ENCODE results near the gene FAM184A.

GRCh38 chr6:119096721-119097565 is 18.5 kb upstream of the FAM184A start:
- TF ChIP-seq POLR2AphosphoS5 (IDR thresholded peaks at IDR 0.05) (peak; percentile 14 to 73), CTCF (IDR thresholded peaks at IDR 0.05) (no peak)

Data from esophagus muscularis mucosa (tissue), 3 donors.